Ovary (tissue), 3 donors: ENCODE measurements around the gene ZMYND10.

Source experiments
- CTCF ChIP-seq, 3 donors: fragments of 450-650 bp in 2 of 3; fragments of 200-600 bp in 1 of 3; IDR thresholded peaks; one replicate each; pipeline versions ENCODE4 v1.5.1 to v1.8.0; 2016 to 2022; ENCODE audit warnings: antibody characterized with exemption in 3 of 3, mild to moderate bottlenecking in 1 of 3
- EP300 ChIP-seq: sonication (generic); formaldehyde crosslinking; IDR thresholded peaks from one replicate; pipeline ENCODE4 v1.6.1; 2017; ENCODE audit warnings: antibody characterized with exemption
- donor health status: DM: no; HTN: no; CAD: no.

DNA sequence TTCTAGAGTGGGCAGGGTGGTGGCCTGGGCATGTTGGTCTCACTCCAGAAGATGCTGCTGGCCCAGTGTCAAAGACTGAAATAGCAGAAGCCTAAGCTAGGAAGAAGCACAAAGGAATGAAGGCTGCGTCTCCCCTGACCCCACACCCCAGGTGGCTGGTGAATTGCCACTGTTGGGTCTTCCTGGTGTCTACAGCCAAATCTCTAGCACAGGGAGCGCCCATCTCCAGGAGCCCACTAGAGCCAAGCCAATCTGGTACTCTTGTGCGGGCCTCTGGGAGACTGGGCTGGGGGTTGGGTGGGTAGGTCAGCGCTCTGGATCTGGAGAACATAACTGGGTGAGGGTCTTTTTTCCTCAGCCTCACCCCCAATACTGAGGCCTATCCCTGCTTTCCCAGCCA, 18.4 kb downstream of the ZMYND10 start:
- TF ChIP-seq EP300 (no peak), CTCF (IDR thresholded peaks at IDR 0.05) (no peak)
